GM19397 (cell line): ENCODE data around the gene RAD23A.
"Not testable (repeated sequence)": the region's sequence is repeated elsewhere in the genome, so short reads cannot be mapped to it uniquely, and the experiment has no call there.

ENCODE experiments used
- ATAC-seq: cut with Tn5 transposase; IDR thresholded peaks from one replicate; pipeline ENCODE4 v1.9.1; 2021; ENCODE audit warnings: mild to moderate bottlenecking, moderate library complexity; ENCODE audit not compliant: unreplicated experiment

Gene RAD23A

DNA sequence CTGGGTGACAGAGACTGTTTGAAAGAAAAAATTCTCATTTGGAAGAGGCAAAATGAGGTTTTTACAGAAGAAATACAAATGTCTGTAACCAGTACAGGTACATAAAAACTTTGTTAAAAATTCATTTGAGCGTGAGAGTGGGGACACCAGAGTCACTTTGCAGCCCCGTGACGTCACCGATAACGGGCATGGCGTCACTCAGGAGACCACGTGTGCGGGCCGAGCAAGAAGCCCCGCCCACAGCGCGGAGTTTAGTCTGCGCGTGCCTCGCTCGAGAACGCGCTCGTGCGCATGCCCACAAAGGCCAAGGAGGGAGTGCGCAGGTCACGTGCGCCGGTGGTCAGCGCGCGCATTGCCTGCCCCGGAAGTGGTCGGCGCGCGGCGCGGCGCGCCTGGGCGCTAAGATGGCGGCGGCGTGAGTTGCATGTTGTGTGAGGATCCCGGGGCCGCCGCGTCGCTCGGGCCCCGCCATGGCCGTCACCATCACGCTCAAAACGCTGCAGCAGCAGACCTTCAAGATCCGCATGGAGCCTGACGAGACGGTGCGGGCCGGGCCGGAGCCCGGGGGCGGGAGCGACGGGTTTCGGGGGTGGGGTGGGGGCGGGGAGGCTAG lies at the start of gene RAD23A:
Gene RAD23A (plus strand): TSS at position 384 of the 613 bp plus-strand sequence. CDS start 87 bp downstream, at position 471.
- ATAC-seq = peak; percentile 81

DNA sequence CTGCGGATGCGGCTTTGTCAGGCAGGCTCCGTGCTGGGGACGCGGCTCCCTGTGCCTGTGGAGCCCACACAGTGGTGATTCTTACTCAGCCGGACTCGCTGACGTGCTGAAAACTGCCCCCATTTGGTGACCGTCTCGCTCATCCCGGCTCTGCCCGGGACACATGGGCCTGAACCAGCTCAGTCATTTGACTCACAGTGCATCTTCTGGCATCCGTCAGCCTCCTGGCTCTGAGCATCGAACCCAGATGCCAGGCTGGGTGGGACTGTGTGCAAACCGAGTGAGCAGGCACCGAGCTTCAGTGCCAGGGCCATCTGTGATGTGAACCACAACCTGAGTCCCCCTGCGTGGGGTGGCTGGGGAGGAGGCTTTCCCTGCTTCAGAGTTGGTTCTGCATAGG lies 49.2 kb upstream of the RAD23A start:
- ATAC-seq = no peak

DNA sequence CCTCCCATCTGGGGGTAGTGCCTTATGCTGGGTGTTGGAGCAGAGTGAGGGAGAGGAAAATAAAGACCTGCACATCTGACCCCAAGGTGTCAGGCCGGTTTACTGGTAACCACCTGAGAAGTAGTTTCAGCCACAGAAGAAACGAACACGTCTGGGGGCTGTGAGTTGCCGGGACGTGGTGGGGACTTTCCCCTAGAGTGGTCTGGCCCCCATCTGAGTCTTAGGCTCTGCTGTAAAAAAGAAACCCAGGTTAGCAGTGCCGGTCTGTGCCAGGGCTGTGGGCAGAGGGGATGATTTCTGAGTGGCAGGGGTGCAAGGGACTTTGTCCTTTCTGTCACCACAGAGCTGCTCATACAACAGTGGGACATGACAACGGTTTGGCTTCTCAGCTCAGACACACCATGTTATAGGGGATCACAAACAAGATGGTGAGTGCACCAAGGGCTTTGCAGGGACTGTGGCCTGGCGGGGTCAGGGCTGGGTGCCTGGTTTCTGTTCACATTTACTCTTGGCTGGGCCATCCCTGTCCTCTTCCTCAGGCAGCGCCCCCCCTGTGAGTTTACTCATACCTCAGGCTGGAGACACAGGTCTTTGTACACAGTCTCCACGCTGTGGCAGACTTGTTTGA lies 45.7 kb upstream of the RAD23A start:
- ATAC-seq = peak; percentile 70

DNA sequence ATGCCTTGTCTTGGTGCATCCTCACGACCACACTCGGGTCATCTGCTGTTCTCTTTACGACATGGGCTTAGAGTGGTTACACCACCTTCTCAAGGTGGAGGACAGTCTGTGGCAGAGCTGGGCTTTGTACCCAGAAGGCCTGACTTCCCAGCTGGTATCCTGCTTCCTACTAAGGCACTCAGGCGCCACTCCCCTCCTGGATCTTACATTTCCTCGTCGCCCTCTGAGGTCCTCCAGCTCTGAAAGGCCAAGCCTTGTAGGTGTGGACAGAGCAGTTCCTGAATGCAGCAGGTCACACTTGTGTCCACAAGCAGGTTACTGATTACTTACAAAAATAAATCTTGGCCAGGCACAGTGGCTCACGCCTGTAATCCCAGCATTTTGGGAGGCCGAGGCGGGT lies 38.5 kb upstream of the RAD23A start:
- no peak for ATAC-seq

DNA sequence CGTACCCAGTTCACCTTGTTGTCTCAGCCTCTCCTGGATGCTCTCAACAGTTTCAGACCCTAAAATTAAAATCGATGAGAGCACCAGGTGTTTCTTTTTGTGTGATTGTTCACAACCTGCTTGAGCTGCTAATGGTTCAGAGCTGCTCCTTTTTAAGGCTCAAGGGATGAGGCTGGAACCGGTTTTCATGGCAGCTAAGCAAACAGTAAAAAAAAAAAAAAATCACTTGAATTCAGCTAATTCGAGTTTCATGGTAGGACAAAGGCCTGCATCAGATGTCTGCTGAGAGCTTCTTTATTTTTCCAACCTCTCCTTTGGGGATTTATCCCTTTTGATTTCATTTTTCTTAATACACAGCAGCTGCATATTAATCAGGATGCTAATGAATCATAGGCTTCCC lies 33.1 kb upstream of the RAD23A start:
- no peak for ATAC-seq

DNA sequence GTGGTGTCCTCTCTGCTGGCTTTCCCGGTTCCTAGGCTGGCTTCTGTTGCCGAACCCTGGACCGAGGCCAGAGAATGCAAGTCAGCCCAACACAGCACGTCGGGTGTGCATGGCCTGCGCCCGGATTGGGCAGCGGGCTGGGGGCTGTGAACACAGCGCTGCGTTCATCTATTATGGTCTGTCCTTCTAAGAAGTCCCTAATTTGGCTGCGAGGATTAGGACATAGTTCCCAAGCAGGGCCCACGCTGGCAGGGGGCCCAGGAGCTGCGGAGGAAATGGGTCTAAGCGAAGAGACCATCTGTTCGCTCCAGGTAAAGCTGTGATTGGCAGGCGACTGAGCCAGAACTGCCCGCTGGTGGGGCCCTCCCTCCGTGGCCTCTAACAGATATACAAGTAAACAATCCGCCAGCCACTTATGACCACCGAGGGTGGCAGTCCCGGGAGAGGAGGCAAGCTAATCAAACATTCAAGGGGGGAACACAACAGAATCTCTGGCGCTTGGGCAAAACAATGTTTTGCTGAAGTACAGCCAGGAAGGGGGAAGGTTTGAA lies 32.6 kb upstream of the RAD23A start:
- ATAC-seq = no peak

DNA sequence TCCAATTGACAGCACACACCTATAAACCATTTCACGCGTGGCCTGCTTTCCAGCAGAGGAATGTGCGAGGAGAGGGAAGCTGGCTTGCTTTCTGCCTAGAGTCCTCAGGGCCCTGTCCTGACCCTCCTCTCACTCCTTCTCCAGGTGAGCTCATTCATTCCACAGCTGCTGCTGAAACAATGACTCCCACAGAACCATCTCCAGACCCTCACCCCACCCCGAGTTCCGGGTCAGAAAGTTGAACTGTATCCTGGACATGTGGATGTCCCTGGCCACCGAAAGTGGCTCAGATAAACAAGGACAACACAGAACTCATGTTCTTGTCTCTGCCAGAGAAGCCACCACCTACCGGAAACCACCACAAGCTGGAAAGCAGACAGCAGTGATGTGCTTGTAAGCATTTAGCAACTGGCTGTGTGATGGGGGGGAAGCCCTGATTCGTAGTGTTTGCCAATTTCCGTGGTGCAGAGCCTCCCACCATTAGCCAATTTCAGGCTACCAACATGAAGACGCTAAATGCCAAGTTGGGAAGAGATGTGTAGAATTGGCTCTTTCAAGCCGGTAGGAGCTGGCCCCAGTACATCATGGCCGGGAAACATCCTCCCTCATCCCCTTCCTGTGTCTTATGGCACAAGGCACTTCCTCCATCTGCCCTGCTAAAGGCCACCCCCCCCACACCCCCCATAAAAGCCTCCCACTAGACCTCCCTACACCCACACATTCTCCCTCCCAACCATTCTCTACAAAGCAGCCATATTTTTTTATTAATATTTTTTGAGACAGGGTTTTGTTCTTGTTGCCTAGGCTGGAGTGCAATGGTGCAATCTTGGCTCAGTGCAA lies 31.6 kb upstream of the RAD23A start:
- no peak for ATAC-seq

DNA sequence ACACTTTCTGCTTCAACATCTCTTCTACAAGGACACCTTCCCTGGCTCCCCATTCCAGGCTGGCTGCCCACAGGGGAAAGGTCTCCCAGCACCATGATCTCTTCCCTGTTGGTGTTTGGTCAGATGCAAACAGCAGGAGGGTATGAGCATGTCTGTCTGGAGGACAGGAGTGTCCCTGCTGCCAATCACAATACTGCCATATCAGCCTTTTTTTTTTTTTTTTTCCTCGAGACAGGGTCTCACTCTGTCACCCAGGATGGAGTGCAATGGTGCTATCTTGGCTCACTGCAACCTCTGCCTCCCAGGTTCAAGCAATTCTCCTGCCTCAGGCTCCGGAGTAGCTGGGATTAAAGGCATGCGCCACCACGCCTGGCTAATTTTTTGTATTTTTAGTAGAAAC lies 29.8 kb upstream of the RAD23A start:
- not testable (repeated sequence) for ATAC-seq

DNA sequence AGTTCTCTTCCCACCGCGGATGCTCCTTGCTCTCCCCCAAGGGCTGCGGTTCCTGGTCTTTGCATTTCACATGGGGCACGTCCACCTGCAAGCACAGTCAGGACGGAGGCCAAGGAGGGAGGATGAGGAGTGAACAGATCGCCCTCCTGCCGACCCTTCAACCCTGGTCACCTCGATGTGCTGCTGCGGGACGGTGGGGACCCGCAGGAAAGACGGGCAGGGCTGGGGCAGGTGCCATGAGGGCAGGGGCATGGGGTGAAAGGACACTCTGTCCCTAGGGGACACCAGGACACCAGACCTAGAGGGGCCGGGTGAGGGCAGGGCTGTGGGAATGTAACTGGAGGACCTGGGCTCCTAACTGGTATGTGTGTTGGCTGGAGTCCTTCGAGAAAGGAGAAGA lies 27.4 kb upstream of the RAD23A start:
- no peak for ATAC-seq

DNA sequence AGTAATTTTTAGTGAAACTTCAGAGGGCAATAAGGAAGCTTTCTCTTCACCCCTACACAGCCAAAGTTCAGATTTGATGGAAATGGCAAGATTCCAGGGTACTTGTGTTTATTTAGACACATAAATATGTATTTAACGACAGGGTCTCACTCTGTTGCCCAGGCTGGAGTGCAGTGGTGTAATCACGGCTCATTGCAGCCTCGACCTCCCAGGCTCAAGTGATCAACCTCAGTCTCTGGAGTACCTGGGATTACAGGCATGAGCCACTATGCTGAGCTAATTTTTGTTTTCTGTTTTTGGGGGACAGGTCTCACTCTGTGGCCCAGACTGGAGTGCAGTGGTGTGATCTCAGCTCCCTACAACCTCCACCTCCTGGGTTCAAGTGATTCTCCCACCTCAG lies 24.6 kb upstream of the RAD23A start:
- no peak for ATAC-seq

DNA sequence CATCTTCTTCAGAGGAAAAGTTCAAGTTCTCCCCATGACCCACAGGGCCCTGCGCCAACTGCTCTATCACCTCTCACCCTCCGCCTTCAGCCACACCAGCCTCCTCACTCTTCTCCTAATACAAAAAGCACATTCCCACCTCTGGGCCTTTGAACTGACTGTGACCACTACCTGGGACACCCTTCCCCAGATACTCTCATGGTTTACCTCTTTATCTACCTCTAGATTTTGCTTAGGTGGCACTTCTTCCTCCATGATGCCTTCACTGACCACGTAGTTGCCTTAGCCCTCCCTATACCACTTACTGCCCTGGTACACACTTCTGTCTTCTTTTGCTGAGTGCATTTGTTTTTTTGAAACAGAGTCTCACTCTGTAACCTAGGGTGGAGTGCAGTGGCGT lies 22.7 kb upstream of the RAD23A start:
- ATAC-seq = no peak

DNA sequence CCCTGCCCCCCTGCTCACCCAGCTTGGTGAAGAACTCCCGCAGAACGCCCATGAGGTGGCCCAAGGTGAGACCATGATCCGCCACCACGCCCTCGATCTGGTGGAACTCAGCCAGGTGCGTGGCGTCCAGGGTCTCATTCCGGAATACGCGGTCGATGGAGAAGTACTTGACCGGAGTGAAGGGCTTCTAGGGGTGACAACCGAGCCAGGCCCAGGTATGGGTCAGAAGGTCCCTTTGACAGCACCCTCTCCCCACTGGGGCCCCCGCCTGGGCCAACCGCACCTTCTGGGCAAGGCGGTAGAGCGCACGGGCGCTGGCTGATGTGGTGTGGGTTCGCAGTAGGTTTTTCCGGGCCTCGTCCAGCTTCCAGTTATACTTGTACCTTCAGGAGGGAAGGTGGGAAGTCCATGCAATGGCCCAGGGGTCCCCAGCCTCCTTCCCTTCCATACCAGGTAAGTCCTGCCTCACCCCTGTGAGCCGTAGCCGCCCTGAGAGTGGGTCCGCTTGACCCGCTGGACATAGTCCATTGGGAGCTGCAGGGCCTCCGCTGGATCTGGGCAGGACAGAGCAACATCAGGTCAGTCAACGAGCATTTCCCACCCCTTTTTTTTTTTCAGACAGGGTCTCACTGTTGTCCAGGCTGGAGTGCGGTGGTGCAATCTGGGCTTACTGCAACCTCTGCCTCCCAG lies 20.9 kb upstream of the RAD23A start:
- no peak for ATAC-seq

DNA sequence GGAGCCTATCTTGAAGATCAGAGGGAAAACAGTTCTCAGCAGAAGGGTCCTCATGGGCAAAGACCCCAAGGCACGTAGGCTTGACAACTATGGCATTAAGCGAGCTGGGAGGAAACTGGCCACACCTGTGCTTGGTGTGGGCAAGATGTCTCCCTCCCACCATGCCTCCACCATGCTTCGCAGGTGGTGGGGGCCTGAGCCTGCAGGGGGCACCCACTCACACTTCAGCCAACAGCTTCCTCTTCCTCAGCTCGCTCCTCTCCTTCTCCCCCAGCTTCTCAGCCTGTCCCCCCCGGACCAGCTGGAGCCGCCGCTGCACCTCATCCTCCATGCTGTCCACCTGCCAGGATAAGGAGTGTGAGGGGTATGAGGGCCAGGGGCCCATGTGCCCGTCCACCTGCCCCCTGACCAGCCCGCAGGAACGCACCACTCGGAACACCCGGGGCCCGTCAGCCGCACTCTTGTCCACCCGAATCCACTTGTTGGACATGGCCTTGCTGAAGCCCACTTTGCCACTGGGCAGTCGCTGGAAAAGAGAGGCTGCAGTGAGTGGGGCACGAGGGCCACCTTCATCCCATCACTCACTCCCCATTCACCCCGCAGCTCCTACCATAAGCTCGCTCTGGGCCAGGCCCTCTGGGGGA lies 15.5 kb upstream of the RAD23A start:
- no peak for ATAC-seq

DNA sequence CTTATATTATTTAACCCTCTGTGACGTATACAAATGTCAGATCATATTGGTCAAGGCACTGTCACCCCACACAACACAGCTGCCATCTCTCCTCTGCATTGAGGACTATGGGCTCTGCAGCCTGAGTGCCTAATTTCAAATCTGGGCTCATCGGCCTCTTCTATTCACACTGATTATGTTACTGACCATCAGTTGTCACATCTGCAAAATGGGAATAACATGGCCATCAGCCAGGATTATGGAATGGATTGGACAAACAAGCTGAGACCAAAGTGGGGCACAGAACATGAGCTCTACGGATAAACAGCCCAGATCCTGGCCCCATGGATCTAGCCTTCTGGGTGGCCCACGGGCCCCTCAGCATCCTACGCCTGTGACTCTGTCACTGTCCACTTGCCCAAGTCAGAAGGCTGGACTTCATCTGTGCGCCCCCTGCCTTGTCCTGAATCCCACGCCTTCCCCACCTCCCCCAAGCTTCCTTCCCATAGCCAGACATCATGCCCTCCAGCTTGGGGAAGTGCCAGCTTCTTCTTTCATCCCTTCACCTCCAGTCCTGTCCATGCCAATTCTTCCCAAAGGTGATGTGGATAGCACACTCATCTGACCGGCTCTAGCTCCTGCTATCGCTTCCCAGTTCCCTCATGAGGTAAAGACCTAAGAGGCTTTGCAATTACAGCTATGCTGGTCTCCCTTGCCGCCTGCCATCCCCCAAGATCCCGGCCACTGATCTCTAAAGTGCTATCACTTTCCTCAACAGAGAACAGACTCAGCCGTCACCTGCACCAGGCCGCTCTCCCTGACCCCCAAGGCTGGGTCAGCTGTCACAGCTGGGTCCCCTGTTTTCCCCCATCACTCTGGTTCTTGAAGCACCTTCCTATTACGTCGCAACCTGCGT lies 13.0 kb upstream of the RAD23A start:
- ATAC-seq = no peak

DNA sequence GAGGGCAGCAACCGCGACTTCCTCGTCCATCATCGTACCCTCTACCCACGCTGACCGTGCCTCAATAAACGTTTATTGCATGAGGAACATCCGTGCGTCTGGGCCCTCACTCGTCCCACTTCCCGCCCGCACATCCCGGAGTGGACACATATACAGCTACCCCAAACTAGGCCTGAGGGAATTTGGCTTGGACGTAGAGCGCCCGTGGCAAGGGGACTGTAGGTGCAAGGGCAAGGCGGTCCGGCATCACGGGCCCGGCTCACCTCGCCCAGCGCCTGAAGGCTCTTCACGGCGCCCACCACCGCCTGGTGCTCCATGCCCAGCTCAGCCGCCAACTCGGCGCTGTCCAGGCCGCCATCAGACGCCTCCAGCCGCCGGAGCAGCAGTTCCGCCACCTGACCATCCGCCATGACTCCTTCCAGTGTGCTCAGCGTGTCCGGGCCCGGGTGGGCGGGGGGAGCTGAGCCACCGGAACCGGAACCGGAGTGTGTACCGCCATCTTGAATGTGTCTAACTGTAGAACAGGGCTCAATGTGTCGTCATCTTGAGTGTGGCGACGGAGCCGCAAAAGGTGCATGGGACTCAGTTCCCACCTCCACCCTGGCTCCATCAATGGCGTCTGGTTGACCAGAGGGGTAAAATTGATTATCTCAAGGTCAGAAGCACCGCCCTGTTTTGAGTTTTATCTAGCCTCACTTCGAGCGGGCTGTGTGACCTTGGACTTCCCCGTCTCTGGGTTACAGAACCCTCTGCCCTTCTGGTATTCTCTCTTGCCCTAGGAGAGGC lies 12.2 kb upstream of the RAD23A start, which contains the start of gene FARSA:
Gene FARSA (minus strand): TSS at position 425 of the 786 bp plus-strand sequence. CDS start 15 bp downstream, at position 410.
- ATAC-seq = peak; percentile 43

DNA sequence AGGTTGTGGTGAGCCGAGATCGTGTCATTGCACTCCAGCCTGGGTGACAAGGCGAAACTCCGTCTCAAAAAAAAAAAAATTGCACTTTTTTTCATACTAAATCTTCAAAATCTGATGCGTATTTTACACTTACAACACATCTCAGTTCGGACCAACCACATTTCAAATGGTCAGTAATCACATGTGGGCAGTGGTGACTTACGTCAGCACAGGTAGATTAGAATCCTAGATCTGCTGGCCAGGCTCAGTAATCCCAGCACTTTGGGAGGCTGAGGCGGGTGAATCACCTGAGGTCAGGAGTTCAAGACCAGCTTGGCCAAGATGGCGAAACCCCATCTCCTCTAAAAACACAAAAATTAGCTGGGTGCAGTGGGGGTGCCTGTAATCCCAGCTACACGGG lies 10.6 kb upstream of the RAD23A start:
- no peak for ATAC-seq

DNA sequence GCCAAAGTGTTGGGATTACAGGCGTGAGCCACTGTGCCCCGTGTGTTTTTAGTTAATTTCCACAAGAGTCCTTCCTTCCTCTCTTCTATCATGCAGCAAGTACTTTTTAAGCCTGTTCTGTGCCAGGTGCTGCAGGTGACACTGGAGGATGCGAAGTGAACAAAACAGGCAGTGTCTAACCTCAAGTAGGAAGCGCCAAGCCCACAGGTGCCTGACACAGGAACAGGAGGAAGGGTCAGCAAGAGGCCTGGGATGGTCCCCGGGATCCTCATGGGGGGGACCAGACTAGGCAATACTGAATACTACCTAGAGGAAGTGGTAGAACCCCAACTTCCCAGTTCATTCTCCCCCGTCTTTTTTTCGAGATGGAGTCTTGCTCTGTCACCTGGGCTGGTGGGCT lies 9.1 kb upstream of the RAD23A start:
- ATAC-seq = no peak

DNA sequence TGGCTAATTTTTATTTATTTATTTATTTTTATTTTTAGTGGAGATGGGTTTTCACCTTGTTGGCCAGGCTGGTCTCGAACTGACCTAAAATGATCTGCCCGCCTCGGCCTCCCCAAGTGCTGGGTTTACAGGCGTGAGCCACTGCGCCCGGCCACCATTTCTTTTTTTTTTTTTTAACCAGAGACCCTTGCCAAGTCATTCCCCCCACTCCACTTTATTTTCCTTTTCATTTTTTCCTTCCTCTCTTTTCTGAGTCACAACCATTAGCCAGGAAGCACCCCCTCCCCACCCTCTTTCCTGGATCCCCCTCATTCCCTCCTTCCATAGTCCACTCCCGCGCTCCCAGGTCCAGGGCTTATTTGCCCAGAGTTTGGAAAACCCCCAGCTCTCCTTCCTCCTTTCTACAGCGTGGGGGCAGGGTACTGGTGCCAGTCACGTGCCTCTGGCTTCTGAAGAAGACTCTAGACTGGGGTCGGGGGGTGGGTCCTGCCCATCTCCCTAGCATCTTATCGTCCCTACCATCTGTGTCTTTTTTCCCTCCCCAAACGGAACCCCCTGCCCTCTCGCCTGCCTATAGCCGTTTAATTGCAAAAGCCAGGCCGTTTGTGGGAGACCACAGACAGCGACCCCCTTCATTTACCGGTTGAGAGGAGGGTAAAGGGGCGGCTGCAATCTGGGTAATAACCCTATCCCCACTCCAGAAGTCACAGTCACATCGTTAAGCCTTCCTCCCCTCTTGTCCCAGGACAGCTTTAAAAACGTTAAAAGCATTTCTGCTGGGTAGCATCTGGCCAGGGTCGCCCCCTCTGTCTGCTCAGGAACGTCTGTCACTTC lies 8.4 kb upstream of the RAD23A start:
- no peak for ATAC-seq
